HCT116 (cell line): ENCODE measurements around the gene PLEKHG5. TPM values are rescaled to one million over a fixed set of nuclear protein-coding genes. Genes with fewer than 3 reads are reported as not detected.

Experiments
- ATAC-seq: fragments of 200-7000 bp; cut with Tn5 transposase; 2 replicates; pipeline ENCODE4 v1.9.1; 2020; ENCODE audit warnings: mild to moderate bottlenecking, moderate library complexity
- BruUV-seq: library from RNA; stranded (reverse); fragments of 400-500 nt; replicated peaks from 2 replicates; lab custom pipeline; 2021; lab: Mats Ljungman, UMichigan
- CTCF ChIA-PET: fragments of 300-600 bp; sonication (Branson Sonifier 250); formaldehyde crosslinking; loops from one replicate; lab custom pipeline; 2021; ENCODE audit warnings: antibody characterized with exemption; lab: Charles Lee
- POLR2A ChIA-PET: fragments of 300-600, 350-600 bp; sonication (Branson Sonifier 250); formaldehyde crosslinking; loops from one replicate; lab custom pipeline; 2021; ENCODE audit warnings: antibody characterized with exemption; lab: Charles Lee
- RAD21 ChIA-PET, 2 experiments: fragments of 300-600 bp; sonication (Branson Sonifier 250); formaldehyde crosslinking; loops; one replicate each; lab custom pipeline; 2023; ENCODE audit warnings: low total read pairs in 2 of 2; ENCODE audit not compliant: uncharacterized antibody in 2 of 2, unreplicated experiment in 2 of 2, low non-redundant PET in 1 of 2; lab: Charles Lee
- DNase-seq: peaks from one replicate; pipeline ENCODE4 v3.0.0-alpha.2; 2010; ENCODE audit warnings: low read depth, low spot score
- H2AFZ ChIP-seq: fragments of 200-600 bp; shearing (Covaris generic), sonication (generic); 2 replicates; pipeline ENCODE4 v1.6.1; 2017; ENCODE audit warnings: low read depth, mixed run types, mixed read lengths, antibody characterized with exemption, low read length; ENCODE audit not compliant: poor library complexity, severe bottlenecking
- H3K27ac ChIP-seq: 2 replicates; pipeline ENCODE4 v1.5.1; 2012; ENCODE audit warnings: low read depth, low read length
- H3K27me3 ChIP-seq: fragments of 200-600 bp; sonication (generic); 2 replicates; pipeline ENCODE4 v1.6.1; 2016; ENCODE audit warnings: mixed run types, low read length, mixed read lengths; ENCODE audit not compliant: insufficient read depth
- H3K36me3 ChIP-seq, 2 experiments: fragments of 200-500 bp in 1 of 2; fragments of 200-600 bp in 1 of 2; sonication (Bioruptor generic) in 1 of 2; sonication (generic) in 1 of 2; 2 replicates each; pipeline versions ENCODE4 v1.5.1 to v1.6.1; 2014 to 2016; ENCODE audit warnings: low read length in 2 of 2, inconsistent platforms in 1 of 2, mixed read lengths in 1 of 2, mixed run types in 1 of 2; ENCODE audit not compliant: insufficient read depth in 2 of 2, control insufficient read depth in 1 of 2
- H3K4me1 ChIP-seq, 2 experiments: fragments of 200-600 bp in 1 of 2; sonication (generic) in 1 of 2; 2 replicates each; pipeline versions ENCODE4 v1.5.1 to v1.6.1; 2012 to 2017; ENCODE audit warnings: low read length in 2 of 2, inconsistent platforms in 1 of 2, mild to moderate bottlenecking in 1 of 2, mixed read lengths in 1 of 2, mixed run types in 1 of 2, moderate library complexity in 1 of 2; ENCODE audit not compliant: insufficient read depth in 2 of 2, control insufficient read depth in 1 of 2
- H3K4me2 ChIP-seq: fragments of 200-600 bp; sonication (generic); 2 replicates; pipeline ENCODE4 v1.6.1; 2017; ENCODE audit warnings: mixed run types, low read length, mixed read lengths
- H3K4me3 ChIP-seq, 2 experiments: fragments of 200-600 bp in 1 of 2; sonication (generic) in 1 of 2; replicated peaks in 1 of 2; 2 replicates each; pipeline ENCODE4 v1.5.1; 2011 to 2016; ENCODE audit warnings: low read length in 2 of 2, control low read depth in 1 of 2, low read depth in 1 of 2, mild to moderate bottlenecking in 1 of 2, mixed read lengths in 1 of 2, mixed run types in 1 of 2
- H3K79me2 ChIP-seq: fragments of 200-600 bp; sonication (generic); 2 replicates; pipeline ENCODE4 v1.6.1; 2017; ENCODE audit warnings: mild to moderate bottlenecking, mixed run types, low read length, moderate library complexity, mixed read lengths; ENCODE audit not compliant: insufficient read depth
- H3K9ac ChIP-seq: fragments of 200-600 bp; sonication (generic); 2 replicates; pipeline ENCODE4 v1.6.1; 2016; ENCODE audit warnings: low read length, mixed read lengths
- H3K9me2 ChIP-seq: fragments of 200-600 bp; sonication (generic), shearing (Covaris generic); 2 replicates; pipeline ENCODE4 v1.6.1; 2017; ENCODE audit warnings: mixed run types, mild to moderate bottlenecking, moderate library complexity; ENCODE audit not compliant: insufficient read depth
- H3K9me3 ChIP-seq, 2 experiments: fragments of 200-500 bp in 1 of 2; fragments of 200-600 bp in 1 of 2; sonication (Bioruptor generic) in 1 of 2; sonication (generic) in 1 of 2; 2 replicates each; pipeline ENCODE4 v1.6.1; 2014 to 2017; ENCODE audit warnings: low read length in 2 of 2, mixed read lengths in 2 of 2, inconsistent platforms in 1 of 2, low read depth in 1 of 2, mild to moderate bottlenecking in 1 of 2, mixed run types in 1 of 2, moderate library complexity in 1 of 2; ENCODE audit not compliant: control insufficient read depth in 1 of 2, insufficient read depth in 1 of 2
- H4K20me1 ChIP-seq: fragments of 200-600 bp; sonication (generic), shearing (Covaris generic); 2 replicates; pipeline ENCODE4 v1.6.1; 2017; ENCODE audit warnings: mixed run types, mild to moderate bottlenecking, moderate library complexity; ENCODE audit not compliant: insufficient read depth
- REST ChIP-seq: IDR thresholded peaks from 2 replicates; pipeline ENCODE4 v1.6.1; 2012; ENCODE audit warnings: low read depth
- SIN3A ChIP-seq: IDR thresholded peaks from 2 replicates; pipeline ENCODE4 v1.6.1; 2012; ENCODE audit warnings: low read depth
- ZBTB33 ChIP-seq: IDR thresholded peaks from 2 replicates; pipeline ENCODE4 v1.6.1; 2011; ENCODE audit warnings: mild to moderate bottlenecking, low read length, moderate library complexity; ENCODE audit not compliant: insufficient replicate concordance; ENCODE audit errors: extremely low read depth
- ZNF274 ChIP-seq: fragments of 200-500 bp; sonication (Bioruptor generic); IDR thresholded peaks from 2 replicates; pipeline ENCODE4 v1.6.1; 2014; ENCODE audit warnings: mild to moderate bottlenecking, low read depth, low read length, inconsistent platforms
- intact Hi-C: fragments of 100-400 bp; cut with micrococcal nuclease; formaldehyde crosslinking; loops from 2 replicates; pipeline ENCODE4 v1.10.0; 2022
- total RNA-seq: library from RNA; stranded (reverse); gene quantifications from one replicate; pipeline ENCODE4 v1.2.1, GENCODE V29; 2021; ENCODE audit not compliant: unreplicated experiment

PLEKHG5 gene
- total RNA-seq, 1 experiment from 2014 or later, result 33.0 TPM

GRCh38 chr1:6491966-6492365 lies 499 bp upstream of the PLEKHG5 start:
- peak overlapping the region; percentile 91 for H3K9ac ChIP-seq
- intact Hi-C loops, result loop anchor here (2.0 kb wide), 2 partner anchors 43 to 155 kb away; no protein-coding TSS in a partner anchor

More at GRCh38 chr1:6491966-6492365, 499 bp upstream of the PLEKHG5 start:
- no peak for DNase-seq
- H4K20me1 ChIP-seq, result no peaks in the 10 kb centered on the region
- peak overlapping the region; percentile 91 to 96 for H3K4me3 ChIP-seq
- no TSS peak for BruUV-seq
- H3K9me2 ChIP-seq, result no peaks in the 10 kb centered on the region
- ChIA-PET POLR2A (interaction anchor here (1.0 to 1.8 kb wide), 3 partner anchors 20 to 100 kb away, joined by 3 to 7 read pairs (median 3); no protein-coding TSS in a partner anchor), CTCF (interaction anchor here (1.0 to 4.3 kb wide), 4 partner anchors 11 to 69 kb away, joined by 3 to 14 read pairs (median 5); no protein-coding TSS in a partner anchor), RAD21 (interaction anchor here in 1 of 2 experiments (1.0 kb wide), 1 partner anchor 31 kb away, joined by 3 read pairs; no protein-coding TSS in a partner anchor)
- no peaks in the 10 kb centered on the region for H3K27me3 ChIP-seq
- peak overlapping the region; percentile 87 for H3K27ac ChIP-seq
- H2AFZ ChIP-seq, result no peak overlapping the region
- H3K79me2 ChIP-seq, result peaks cover 5% of the 10 kb centered on the region; the same call in 1 of the 2 replicates
- peak overlapping the region; percentile 97 for H3K4me2 ChIP-seq
- TF ChIP-seq ZNF274 (no peak), ZBTB33 (no peak), REST (no peak), SIN3A (no peak)
- H3K9me3 ChIP-seq, result no peaks in the 10 kb centered on the region
- H3K4me1 ChIP-seq, result peaks cover 35 to 64% of the 10 kb centered on the region in 2 experiments
- no peak for ATAC-seq
- no peaks in the 10 kb centered on the region for H3K36me3 ChIP-seq
